ENCODE measurements around the gene MTRF1. TPM values are rescaled to one million over a fixed set of nuclear protein-coding genes. Genes with fewer than 3 reads are reported as not detected.
A peak's percentile ranks its signal among the peaks of the same experiment; 100 is the strongest.

Gene MTRF1
- total RNA-seq, 1 experiment from 2014 or later, result 13.7 TPM

DNA sequence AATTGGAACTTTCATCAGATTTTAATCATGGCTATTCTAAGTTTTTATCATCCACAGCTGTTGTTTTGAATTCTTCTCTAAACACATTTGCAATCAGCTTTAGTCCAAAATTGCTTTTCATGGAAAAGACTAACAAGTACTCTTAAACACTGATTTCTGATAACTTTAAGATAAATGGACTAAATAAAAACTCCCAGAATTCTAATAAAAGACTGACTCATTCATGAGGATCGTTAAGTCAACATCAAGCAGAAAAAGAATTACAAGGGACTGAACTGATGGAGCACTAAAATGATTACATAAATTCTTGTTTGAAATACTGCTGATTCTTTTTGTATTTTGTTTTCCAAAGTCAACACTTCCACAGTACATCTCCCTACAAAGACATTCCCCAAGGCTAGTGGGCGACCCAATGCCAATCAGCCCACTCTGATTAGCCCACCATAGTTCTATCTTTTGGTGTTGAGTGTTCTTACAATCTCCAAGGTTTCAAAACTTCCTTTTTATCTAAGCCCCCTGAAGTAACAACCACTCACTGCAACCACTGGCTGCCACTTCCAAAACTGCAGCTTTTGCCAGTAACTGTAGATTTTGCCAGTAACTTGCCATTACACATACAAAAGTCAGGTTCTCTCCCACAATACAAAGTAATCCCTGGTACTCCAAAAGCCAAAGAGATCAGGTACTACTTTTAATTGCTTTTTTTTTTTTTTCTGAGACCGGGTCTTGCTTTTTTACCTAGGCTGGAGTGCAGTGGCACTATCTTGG is 33.7 kb upstream of the MTRF1 start:
- no peaks in the 10 kb centered on the region for H3K36me3 ChIP-seq (ENCODE audit: control insufficient read depth, insufficient read depth, low read length)
- no peak for DNase-seq (ENCODE audit: low read depth, low spot score)
- ChIA-PET CTCF (no interaction called here), POLR2A (no interaction called here)
- no peaks in the 10 kb centered on the region for H3K9me3 ChIP-seq (ENCODE audit: control insufficient read depth, insufficient read depth, low read depth, low read length)
- no peaks in the 10 kb centered on the region for H3K27me3 ChIP-seq (ENCODE audit: control insufficient read depth, insufficient read depth, low read length)
- no TSS peak for BruUV-seq (replicated peaks)
- ATAC-seq, result peak; percentile 58
- no peak overlapping the region for H3K4me3 ChIP-seq (ENCODE audit: low read depth in 2 of 2, low read length in 2 of 2)
- H3K4me1 ChIP-seq (ENCODE audit: control insufficient read depth, insufficient read depth, low read length), result peaks cover 5% of the 10 kb centered on the region; the same call in 1 of the 2 replicates
- in situ Hi-C loops (cut with HindIII; ENCODE audit: low pct_unique_long_range_greater_than_20kb, low sequenced_read_pairs), result no loop called here
- TF ChIP-seq TCF7L2 (IDR thresholded peaks at IDR 0.05; ENCODE audit: low read depth, low read length), result peak; percentile 86
- TF ChIP-seq CTCF (IDR thresholded peaks at IDR 0.05), result no peak
- TF ChIP-seq REST (IDR thresholded peaks at IDR 0.05; ENCODE audit: insufficient read depth in 1 of 2, low read depth in 2 of 2, low read length in 1 of 2), result no peak
- intact Hi-C loops (cut with micrococcal nuclease; ENCODE audit: unreplicated experiment), result no loop called here
- H3K27ac ChIP-seq (ENCODE audit: low read length), result peak overlapping the region; percentile 72

- H3K36me3 ChIP-seq (ENCODE audit: control insufficient read depth, insufficient read depth, low read length), result no peaks in the 10 kb centered on the region
- intact Hi-C loops (cut with micrococcal nuclease; ENCODE audit: unreplicated experiment), result no loop called here
- ATAC-seq, result no peak
- H3K27ac ChIP-seq (ENCODE audit: low read length), result peak overlapping the region; percentile 77
- H3K9me3 ChIP-seq (ENCODE audit: control insufficient read depth, insufficient read depth, low read depth, low read length), result no peaks in the 10 kb centered on the region
- peaks cover 5% of the 10 kb centered on the region; the same call in 1 of the 2 replicates for H3K4me1 ChIP-seq (ENCODE audit: control insufficient read depth, insufficient read depth, low read length)
- in situ Hi-C loops (cut with HindIII; ENCODE audit: low pct_unique_long_range_greater_than_20kb, low sequenced_read_pairs), result no loop called here
- BruUV-seq (replicated peaks), result no TSS peak
- H3K4me3 ChIP-seq (ENCODE audit: low read depth in 2 of 2, low read length in 2 of 2), result no peak overlapping the region
- TF ChIP-seq SIN3A (IDR thresholded peaks at IDR 0.05; ENCODE audit: borderline replicate concordance, insufficient read depth, low read depth, low read length), result no peak
- no peak for TF ChIP-seq REST (IDR thresholded peaks at IDR 0.05; ENCODE audit: insufficient read depth in 1 of 2, low read depth in 2 of 2, low read length in 1 of 2)
- no peak for TF ChIP-seq TCF7L2 (IDR thresholded peaks at IDR 0.05; ENCODE audit: low read depth, low read length)
- TF ChIP-seq POLR2AphosphoS5 (IDR thresholded peaks at IDR 0.05; ENCODE audit: low read depth, low read length), result no peak
- TF ChIP-seq CTCF (IDR thresholded peaks at IDR 0.05), result no peak
- no peak for DNase-seq (ENCODE audit: low read depth, low spot score)
- H3K27me3 ChIP-seq (ENCODE audit: control insufficient read depth, insufficient read depth, low read length), result no peaks in the 10 kb centered on the region
- ChIA-PET CTCF (no interaction called here), POLR2A (no interaction called here)
These were observed 32.6 kb upstream of the MTRF1 start for GRCh38 chr13:41295973-41296372.

Data from Panc1 (cell line).